Activated naive CD8-positive, alpha-beta T cell (primary cell): ENCODE measurements around the gene HIPK3.

ENCODE experiments used
- H3K27ac Mint-ChIP-seq: one replicate; pipeline ENCODE4 v1.8.0; 2021; ENCODE audit warnings: mixed read lengths
- H3K27me3 Mint-ChIP-seq: one replicate; pipeline ENCODE4 v1.8.0; 2021; ENCODE audit warnings: mixed read lengths
- H3K36me3 Mint-ChIP-seq: one replicate; pipeline ENCODE4 v1.8.0; 2021; ENCODE audit warnings: mixed read lengths
- H3K4me1 Mint-ChIP-seq: one replicate; pipeline ENCODE4 v1.8.0; 2021; ENCODE audit warnings: low read depth, mixed read lengths
- H3K4me3 Mint-ChIP-seq: one replicate; pipeline ENCODE4 v1.8.0; 2021; ENCODE audit warnings: mild to moderate bottlenecking, mixed read lengths
- H3K9me3 Mint-ChIP-seq: one replicate; pipeline ENCODE4 v1.8.0; 2021; ENCODE audit warnings: low read depth, mixed read lengths

HIPK3 gene

DNA sequence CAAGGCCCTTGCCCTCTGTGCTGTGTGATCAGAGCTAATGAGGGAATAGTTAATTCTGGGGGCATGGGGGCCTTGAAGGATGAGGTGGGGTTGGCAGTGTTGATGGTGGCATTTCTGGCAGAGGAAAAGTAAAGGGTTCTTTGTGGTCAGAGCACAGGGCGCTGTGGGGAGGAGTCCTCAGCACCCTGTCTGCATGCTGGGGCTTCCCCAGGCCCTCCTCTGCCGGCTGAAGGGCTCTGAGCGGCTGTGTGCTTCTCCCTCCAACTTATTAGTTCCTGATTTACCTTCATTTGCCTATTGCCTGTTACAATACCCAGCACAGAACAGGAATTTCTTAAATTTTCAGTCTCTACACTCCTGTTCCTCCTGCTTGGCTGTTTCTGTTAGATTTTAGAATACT is 122.8 kb downstream of the HIPK3 start:
- Mint-ChIP-seq H3K9me3 (no peaks in the 10 kb centered on the region), H3K27me3 (peaks cover 30% of the 10 kb centered on the region), H3K4me1 (peaks cover 3% of the 10 kb centered on the region), H3K4me3 (no peak overlapping the region), H3K36me3 (no peaks in the 10 kb centered on the region), H3K27ac (no peak overlapping the region)

DNA sequence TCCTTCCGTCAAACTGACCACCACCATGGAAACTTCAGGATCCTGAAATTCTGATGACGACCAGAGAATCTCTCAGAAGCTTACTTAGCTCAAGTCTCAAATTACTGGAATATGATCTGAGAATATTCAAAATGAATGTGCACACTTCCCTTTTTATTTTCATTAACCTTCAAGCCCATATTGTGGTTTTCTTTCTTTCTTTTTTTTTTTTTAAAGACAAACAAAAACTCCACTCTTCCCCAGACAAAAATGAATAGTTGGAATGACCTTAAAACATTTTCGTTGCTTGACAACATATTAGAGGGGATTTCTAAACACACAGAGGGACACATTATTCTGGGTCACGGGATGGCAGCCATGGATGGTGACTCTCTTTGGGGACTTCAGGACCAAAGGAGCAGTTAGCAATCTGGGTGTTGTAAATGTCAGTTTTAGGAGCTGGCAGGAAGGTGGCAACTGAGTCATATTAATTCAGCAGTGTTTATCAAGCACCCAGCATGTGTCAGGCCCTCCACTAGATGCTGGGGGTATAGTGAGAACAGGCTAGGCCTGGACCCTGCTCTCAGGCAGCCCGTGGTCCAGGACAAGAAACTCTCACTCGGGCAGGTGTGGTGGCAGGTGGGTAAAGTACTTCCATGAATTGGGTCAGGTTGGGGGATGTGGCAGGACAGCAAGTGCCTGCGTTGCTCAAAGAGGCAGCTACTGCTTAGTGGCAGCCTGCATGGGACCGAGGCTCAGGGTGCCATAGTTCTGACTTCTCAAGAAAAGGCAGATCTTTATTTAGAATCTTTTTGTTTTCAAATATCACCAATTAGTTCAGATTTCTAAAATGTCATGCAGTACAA is 126.1 kb downstream of the HIPK3 start:
- no peaks in the 10 kb centered on the region for H3K36me3 Mint-ChIP-seq
- H3K9me3 Mint-ChIP-seq, result peaks cover 3% of the 10 kb centered on the region
- no peaks in the 10 kb centered on the region for H3K4me1 Mint-ChIP-seq
- no peak overlapping the region for H3K4me3 Mint-ChIP-seq
- peaks cover 15% of the 10 kb centered on the region for H3K27me3 Mint-ChIP-seq
- no peak overlapping the region for H3K27ac Mint-ChIP-seq

DNA sequence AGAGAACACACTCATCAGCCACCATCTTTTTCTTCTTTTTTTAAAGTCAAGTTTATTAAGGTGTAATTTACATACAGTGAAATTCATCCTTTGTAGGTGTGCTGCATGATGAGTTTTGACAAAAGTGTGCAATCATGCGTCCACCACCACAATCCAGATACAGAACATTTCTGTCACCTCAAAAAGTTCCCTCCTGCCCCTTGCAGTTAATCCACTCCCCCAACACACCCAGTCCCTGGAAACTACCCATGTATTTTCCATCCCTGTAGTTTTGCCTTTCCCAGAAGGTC is 126.7 kb downstream of the HIPK3 start:
- no peak overlapping the region for H3K27ac Mint-ChIP-seq
- H3K4me1 Mint-ChIP-seq, result no peaks in the 10 kb centered on the region
- no peak overlapping the region for H3K4me3 Mint-ChIP-seq
- H3K36me3 Mint-ChIP-seq, result no peaks in the 10 kb centered on the region
- peaks cover 9% of the 10 kb centered on the region for H3K27me3 Mint-ChIP-seq
- peaks cover 3% of the 10 kb centered on the region for H3K9me3 Mint-ChIP-seq

DNA sequence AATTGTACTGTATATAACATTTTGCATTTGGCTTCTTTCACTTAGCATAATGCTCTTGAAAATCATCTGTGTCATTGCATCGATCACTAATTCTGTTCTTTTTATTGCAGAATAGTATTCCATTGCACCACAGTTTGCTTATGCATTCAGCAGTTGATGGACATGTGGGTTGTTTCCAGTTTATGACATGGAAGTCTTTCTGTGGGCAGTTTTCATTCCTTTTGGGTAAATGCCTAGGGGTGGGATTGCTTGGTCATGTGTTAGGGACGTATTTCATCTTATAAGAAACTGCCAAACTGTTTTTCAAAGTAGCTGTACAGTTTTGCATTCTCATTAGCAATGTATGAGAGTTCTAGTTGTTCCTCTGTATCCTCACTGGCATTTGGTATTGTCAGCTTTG is 127.0 kb downstream of the HIPK3 start:
- no peak overlapping the region for H3K27ac Mint-ChIP-seq
- peaks cover 10% of the 10 kb centered on the region for H3K27me3 Mint-ChIP-seq
- H3K4me3 Mint-ChIP-seq, result no peak overlapping the region
- H3K36me3 Mint-ChIP-seq, result no peaks in the 10 kb centered on the region
- peaks cover 3% of the 10 kb centered on the region for H3K9me3 Mint-ChIP-seq
- no peaks in the 10 kb centered on the region for H3K4me1 Mint-ChIP-seq

DNA sequence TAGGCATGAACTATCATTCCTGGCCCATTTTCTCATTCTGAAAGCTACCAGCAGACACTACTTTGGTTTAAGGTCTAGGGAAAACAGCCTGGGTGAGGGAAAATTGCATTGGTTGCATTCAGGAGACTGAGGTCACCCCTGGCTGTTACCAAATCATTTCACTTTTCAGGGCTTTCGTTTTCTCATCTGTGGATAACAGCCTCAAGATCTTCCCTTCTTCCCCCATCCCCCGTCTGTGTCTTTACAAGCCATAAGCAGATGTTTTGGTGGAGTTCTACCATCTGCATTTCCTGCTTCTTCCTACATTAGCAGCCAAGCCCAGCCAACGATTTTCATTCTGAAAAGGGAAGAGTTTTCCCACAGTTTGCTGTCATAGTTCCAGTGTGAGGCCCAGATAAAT is 130.4 kb downstream of the HIPK3 start:
- Mint-ChIP-seq H3K9me3 (peaks cover 3% of the 10 kb centered on the region), H3K27me3 (peaks cover 4% of the 10 kb centered on the region), H3K4me1 (no peaks in the 10 kb centered on the region), H3K36me3 (no peaks in the 10 kb centered on the region), H3K27ac (no peak overlapping the region), H3K4me3 (no peak overlapping the region)

DNA sequence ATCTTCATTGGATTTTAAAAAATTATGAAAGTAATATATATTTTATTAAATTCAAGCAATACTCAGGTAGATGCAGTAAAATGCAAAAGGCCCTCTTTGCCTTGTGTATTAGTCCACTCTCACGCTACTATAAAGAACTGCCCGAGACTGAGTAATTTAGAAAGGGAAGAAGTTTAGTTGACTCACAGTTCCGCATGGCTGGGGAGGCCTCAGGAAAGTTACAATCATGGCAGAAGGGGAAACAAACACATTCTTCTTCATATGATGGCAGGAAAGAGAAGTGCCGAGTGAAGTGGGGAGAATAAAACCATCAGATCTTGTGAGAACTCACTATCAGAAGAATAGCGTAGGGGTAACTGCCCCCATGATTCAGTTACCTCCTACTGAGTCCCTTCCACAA is 130.8 kb downstream of the HIPK3 start:
- Mint-ChIP-seq H3K27ac (no peak overlapping the region), H3K27me3 (peaks cover 4% of the 10 kb centered on the region), H3K4me1 (no peaks in the 10 kb centered on the region), H3K4me3 (no peak overlapping the region), H3K9me3 (peaks cover 3% of the 10 kb centered on the region), H3K36me3 (no peaks in the 10 kb centered on the region)

DNA sequence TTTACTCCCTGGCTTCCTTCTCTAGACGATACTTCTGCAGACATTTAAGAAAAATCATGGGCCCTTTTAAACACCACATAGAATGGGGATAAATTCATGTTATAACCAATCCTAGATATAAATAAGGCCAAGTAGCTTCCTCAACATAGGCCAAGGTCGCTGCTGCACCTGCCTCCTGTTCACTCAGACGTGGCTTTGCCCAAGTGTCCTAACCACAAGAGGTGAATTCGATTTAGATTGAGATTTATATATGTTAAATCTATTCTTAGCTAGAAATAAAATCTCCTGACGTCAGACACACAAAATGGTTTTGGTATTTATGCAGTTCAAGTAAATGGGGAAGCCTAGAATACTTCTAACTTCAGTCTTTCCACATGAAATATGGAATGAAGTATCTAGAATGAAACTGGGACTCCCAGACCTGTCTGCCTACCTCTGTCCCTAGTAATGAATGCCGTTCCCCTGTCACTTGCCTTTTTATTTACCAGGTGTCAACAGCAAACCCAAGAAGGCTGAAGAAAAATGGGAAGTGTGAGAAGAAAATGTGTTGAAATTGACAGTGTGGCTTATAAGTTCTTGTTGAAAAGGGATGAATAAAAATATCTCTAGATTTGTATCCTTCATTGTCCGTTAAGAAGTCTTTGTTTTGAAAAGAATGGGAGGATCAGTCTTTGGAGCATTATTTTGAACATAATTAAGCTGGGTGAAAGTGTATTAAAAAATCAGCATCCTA is 131.8 kb downstream of the HIPK3 start:
- Mint-ChIP-seq H3K4me3 (no peak overlapping the region), H3K36me3 (no peaks in the 10 kb centered on the region), H3K9me3 (peaks cover 3% of the 10 kb centered on the region), H3K27me3 (peaks cover 4% of the 10 kb centered on the region), H3K27ac (no peak overlapping the region), H3K4me1 (no peaks in the 10 kb centered on the region)

DNA sequence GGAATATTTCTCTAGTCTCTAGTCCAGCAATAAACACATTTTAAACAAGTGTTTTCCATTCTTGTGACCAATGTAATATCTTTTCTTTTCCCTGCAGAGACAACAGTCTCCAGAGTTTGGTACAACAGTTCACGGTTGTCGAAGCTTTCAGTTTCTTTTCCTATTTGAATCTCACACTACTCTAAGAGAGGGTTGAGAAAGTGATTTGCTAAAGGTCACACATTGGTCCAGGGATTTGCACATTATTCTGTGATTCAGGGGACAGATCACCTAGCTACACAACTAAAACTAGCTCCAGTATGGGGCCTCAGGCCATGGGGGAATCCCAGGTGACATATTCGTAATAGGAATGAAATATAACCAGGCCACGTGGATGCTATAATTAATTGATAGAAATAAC is 132.5 kb downstream of the HIPK3 start:
- Mint-ChIP-seq H3K4me1 (no peaks in the 10 kb centered on the region), H3K4me3 (no peak overlapping the region), H3K27me3 (peaks cover 4% of the 10 kb centered on the region), H3K27ac (no peak overlapping the region), H3K9me3 (peaks cover 3% of the 10 kb centered on the region), H3K36me3 (no peaks in the 10 kb centered on the region)

DNA sequence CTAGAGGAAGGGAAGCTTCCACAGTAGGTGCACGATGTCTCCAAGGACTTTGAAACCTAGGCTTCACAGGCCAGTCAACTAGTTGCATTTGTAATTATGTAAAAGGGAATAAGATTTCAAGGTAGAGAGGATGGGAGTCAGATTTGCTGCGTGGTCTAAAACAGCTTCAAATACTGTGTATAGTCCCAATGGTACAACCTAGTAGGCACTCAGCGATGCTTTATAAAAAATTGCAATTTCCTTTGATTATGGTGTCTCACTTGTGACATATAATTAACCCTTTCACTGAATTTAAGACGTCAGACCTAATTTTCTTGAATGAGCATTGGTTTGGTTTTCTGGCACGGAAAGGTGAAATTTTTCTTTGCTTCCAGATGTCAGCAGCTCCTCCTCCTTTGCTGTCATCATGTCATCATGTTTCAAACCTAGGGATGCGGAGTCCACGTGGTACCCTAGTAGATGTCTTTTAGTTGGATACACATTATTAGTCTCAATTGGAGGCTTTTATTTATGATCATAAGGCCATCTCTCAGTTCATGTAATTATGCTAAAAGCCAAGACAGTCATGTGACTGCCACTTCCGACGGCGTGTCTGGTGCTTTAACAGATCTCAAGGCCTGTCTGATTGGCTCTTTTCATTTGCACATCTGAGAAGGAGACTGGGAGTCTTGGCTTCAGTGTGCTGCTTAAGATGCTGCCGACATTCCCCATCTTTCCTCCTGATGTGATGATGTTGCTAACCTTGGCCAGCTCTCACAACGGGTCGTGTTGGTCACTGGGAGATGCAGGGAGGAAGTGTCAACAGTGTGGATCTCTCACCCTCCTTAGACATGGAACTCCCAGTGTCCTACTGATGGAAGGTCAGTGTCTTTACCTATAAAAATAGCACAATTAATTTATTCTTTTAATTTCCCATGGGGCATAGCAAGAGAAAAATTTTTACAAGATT is 134.0 kb downstream of the HIPK3 start:
- Mint-ChIP-seq H3K4me1 (no peaks in the 10 kb centered on the region), H3K36me3 (no peaks in the 10 kb centered on the region)

DNA sequence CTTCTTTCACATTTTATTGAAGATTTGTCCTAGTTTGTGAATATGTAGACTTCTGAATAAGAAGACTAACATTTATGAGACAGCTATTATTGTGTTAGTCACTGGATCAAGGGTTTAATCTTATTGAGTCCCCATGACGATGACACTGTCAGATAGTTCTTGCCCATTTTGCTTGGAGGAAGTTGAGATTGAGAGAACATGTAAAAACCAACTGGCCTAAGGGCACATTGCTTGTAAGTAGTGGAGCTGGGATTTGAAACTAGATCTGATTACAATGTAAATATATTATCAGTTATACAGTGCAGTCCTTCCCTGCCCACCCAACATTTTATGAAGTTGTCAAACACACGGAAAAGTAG is 134.7 kb downstream of the HIPK3 start:
- H3K4me3 Mint-ChIP-seq, result no peak overlapping the region
- no peaks in the 10 kb centered on the region for H3K9me3 Mint-ChIP-seq
- H3K4me1 Mint-ChIP-seq, result no peaks in the 10 kb centered on the region
- no peak overlapping the region for H3K27ac Mint-ChIP-seq
- H3K36me3 Mint-ChIP-seq, result no peaks in the 10 kb centered on the region
- peaks cover 3% of the 10 kb centered on the region for H3K27me3 Mint-ChIP-seq

More for the DNA sequence above, 134.0 kb downstream of the HIPK3 start:
- Mint-ChIP-seq H3K27ac (no peak overlapping the region), H3K27me3 (peaks cover 1% of the 10 kb centered on the region), H3K4me3 (no peak overlapping the region), H3K9me3 (no peaks in the 10 kb centered on the region)

DNA sequence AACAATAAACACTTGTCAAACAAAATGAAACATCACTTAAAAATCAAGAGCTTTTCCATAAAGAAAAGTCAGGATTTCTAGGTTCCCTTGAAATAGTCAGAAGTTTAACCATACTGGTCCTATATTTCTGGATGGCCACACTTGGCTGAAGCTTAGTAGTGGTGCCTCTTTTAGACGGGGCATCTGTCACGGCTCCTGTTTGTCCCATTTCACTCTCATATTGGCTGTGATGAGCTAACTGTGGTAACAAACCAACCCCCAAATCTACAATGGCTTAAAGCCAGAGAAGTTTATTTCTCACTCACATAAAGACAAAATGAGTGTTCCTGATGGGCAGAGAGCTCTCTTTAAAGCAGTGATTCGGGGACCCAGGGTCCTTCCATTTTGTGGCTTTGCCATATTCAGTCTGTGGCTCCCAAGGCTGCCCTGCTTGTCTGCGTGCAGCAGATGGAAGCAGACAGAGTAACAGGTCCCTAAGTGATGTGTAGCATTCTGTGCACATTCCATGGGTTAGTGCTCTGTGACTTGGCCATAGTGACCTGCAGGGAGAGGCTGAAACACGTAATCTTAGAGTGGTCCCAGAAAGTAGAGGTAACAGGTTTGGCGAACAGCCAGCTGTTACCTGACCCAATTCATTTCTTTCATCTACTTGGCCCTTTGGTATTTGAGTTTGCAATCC is 137.4 kb downstream of the HIPK3 start:
- Mint-ChIP-seq H3K9me3 (no peaks in the 10 kb centered on the region), H3K27ac (no peak overlapping the region), H3K27me3 (peaks cover 5% of the 10 kb centered on the region), H3K4me3 (no peak overlapping the region), H3K4me1 (no peaks in the 10 kb centered on the region), H3K36me3 (no peaks in the 10 kb centered on the region)

DNA sequence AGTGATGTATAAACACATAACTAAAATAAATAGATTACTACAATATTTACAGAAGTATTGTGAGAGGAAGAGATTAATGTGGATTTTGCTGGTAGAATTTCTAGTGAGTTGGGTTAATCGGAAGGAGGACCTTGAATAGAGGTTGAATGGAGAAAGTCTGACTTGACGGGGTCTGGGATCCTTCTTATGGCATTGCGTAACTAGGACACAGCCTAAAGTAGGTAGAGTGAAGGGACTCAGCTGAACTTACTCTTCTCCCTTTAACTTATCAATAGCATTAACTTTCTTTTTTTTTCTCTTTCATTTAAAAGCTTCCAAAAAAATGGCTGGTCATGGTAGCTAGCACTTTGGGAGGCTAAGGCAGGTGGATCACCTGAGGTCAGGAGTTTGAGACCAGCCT is 139.2 kb downstream of the HIPK3 start:
- no peaks in the 10 kb centered on the region for H3K36me3 Mint-ChIP-seq
- H3K27me3 Mint-ChIP-seq, result peaks cover 7% of the 10 kb centered on the region
- H3K9me3 Mint-ChIP-seq, result no peaks in the 10 kb centered on the region
- H3K4me3 Mint-ChIP-seq, result no peak overlapping the region
- no peak overlapping the region for H3K27ac Mint-ChIP-seq
- H3K4me1 Mint-ChIP-seq, result no peaks in the 10 kb centered on the region

DNA sequence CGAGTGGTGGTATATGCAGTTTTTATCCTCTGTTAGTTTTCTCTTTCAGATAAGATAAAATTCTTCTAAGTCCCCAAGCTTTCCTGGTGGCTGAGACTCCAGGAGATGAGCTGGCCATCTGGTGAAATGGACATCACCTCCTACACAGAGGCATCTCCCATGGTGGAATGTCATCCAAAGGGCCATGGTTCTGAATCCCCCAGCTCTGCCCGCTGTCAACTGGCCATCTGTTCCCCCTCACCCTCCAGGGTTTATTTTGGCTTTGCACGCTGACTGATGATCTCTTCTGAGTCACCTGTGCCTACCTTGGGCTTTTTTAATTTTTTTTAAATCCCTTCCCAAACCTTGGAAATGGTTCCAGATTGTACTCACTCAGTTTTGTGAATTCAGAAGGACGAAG is 142.2 kb downstream of the HIPK3 start:
- H3K27ac Mint-ChIP-seq, result no peak overlapping the region

DNA sequence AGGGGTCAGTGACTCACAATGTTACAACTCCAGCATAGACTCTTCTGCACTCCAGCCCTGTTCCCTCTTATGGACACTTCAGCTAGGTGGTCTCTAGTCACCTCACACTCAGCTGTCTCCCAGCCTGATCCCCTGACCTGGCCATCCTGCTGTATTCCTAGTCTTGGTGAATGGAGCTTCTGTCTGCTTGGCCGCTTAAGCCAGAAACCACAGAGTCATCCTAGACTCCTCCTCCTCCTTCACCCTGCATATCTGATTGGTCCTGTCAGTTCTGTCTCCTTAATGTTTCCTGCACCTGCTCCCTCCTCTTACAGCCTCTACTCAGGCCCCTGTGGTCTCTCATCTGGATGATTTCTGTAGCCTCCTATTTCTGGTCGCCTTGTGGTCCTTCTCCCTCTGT is 144.9 kb downstream of the HIPK3 start:
- Mint-ChIP-seq H3K27ac (no peak overlapping the region), H3K27me3 (peaks cover 6% of the 10 kb centered on the region), H3K36me3 (no peaks in the 10 kb centered on the region), H3K4me1 (no peaks in the 10 kb centered on the region), H3K9me3 (no peaks in the 10 kb centered on the region), H3K4me3 (no peak overlapping the region)

More for the DNA sequence above, 142.2 kb downstream of the HIPK3 start:
- H3K27me3 Mint-ChIP-seq, result peaks cover 7% of the 10 kb centered on the region
- H3K36me3 Mint-ChIP-seq, result no peaks in the 10 kb centered on the region
- no peak overlapping the region for H3K4me3 Mint-ChIP-seq
- H3K4me1 Mint-ChIP-seq, result no peaks in the 10 kb centered on the region
- H3K9me3 Mint-ChIP-seq, result no peaks in the 10 kb centered on the region
